Kidney capillary endothelial cell (primary cell): ENCODE measurements around the gene TUBGCP5.
"Not testable (repeated sequence)": the region's sequence is repeated elsewhere in the genome, so short reads cannot be mapped to it uniquely, and the experiment has no call there.

Experiments used
- DNase-seq: peaks from one replicate; pipeline ENCODE4 v3.0.0-alpha.2; 2018; ENCODE audit warnings: low spot score

TUBGCP5 gene

GRCh38 chr15:23039143-23039916 lies at the start of gene TUBGCP5:
TUBGCP5 (minus strand) TSS chr15:23039569; CDS start chr15:23039543, 26 bp downstream.
- DNase-seq, result peak; percentile 98

GRCh38 chr15:23083115-23083514 lies 43.7 kb upstream of the TUBGCP5 start:
- DNase-seq, result no peak

GRCh38 chr15:23081996-23082737 lies 42.8 kb upstream of the TUBGCP5 start:
- not testable (repeated sequence) for DNase-seq

GRCh38 chr15:23081271-23081670 lies 41.9 kb upstream of the TUBGCP5 start:
- DNase-seq, result no peak

- DNase-seq, result no peak
Measured at GRCh38 chr15:23079766-23080165, 40.4 kb upstream of the TUBGCP5 start.

- no peak for DNase-seq
Measured at GRCh38 chr15:23075927-23076326, 36.6 kb upstream of the TUBGCP5 start.

- DNase-seq, result no peak
Measured at GRCh38 chr15:23074684-23075083, 35.3 kb upstream of the TUBGCP5 start.

GRCh38 chr15:23073890-23074646 lies 34.7 kb upstream of the TUBGCP5 start:
- DNase-seq, result no peak

- no peak for DNase-seq
Measured at GRCh38 chr15:23072633-23073032, 33.3 kb upstream of the TUBGCP5 start.

GRCh38 chr15:23069496-23070166 lies 30.3 kb upstream of the TUBGCP5 start:
- no peak for DNase-seq

- DNase-seq, result no peak
Measured at GRCh38 chr15:23067416-23067815, 28.0 kb upstream of the TUBGCP5 start.

GRCh38 chr15:23065836-23066235 lies 26.5 kb upstream of the TUBGCP5 start:
- DNase-seq, result no peak

- no peak for DNase-seq
Measured at GRCh38 chr15:23064156-23064555, 24.8 kb upstream of the TUBGCP5 start.

GRCh38 chr15:23057707-23058106 lies 18.3 kb upstream of the TUBGCP5 start:
- DNase-seq, result no peak

- DNase-seq, result no peak
Measured at GRCh38 chr15:23055316-23055715, 15.9 kb upstream of the TUBGCP5 start.

GRCh38 chr15:23052522-23052921 lies 13.2 kb upstream of the TUBGCP5 start:
- no peak for DNase-seq

GRCh38 chr15:23050708-23051107 lies 11.3 kb upstream of the TUBGCP5 start:
- no peak for DNase-seq

- DNase-seq, result no peak
Measured at GRCh38 chr15:23049984-23050628, 10.7 kb upstream of the TUBGCP5 start.

GRCh38 chr15:23048572-23049282 lies 9.4 kb upstream of the TUBGCP5 start:
- not testable (repeated sequence) for DNase-seq

GRCh38 chr15:23043987-23044386 lies 4.6 kb upstream of the TUBGCP5 start:
- DNase-seq, result not testable (repeated sequence)

GRCh38 chr15:23043535-23043934 lies 4.2 kb upstream of the TUBGCP5 start:
- not testable (repeated sequence) for DNase-seq
